Measurements from ENCODE around the gene CEP170. TPM values are rescaled to one million over a fixed set of nuclear protein-coding genes. Genes with fewer than 3 reads are reported as not detected.
"Not testable (repeated sequence)": the region's sequence is repeated elsewhere in the genome, so short reads cannot be mapped to it uniquely, and the experiment has no call there.

CEP170 gene
- total RNA-seq, 1 donor from 2014 or later: 168 TPM

DNA sequence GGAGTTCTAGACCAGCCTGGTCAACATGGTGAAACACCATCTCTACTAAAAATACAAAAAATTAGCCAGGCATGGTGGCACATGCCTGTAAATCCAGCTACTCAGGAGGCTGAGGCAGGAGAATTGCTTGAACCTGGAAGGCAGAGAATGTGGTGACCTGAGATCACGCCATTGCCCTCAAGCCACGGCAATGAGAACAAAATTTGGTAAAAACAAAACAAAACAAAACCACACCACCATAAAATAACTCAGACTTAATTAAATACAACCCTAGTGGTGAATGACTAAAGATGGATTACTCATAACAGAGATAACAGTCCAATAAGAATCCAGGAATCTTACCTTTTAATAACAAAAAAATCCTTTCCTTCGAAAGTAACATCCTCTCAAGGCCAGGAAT is 167.7 kb downstream of the CEP170 start:
- H3K4me3 Mint-ChIP-seq (ENCODE audit: unreplicated experiment); H3K27ac Mint-ChIP-seq (ENCODE audit: unreplicated experiment); H3K4me1 Mint-ChIP-seq (ENCODE audit: unreplicated experiment); H3K9me3 Mint-ChIP-seq (ENCODE audit: unreplicated experiment); H3K36me3 Mint-ChIP-seq (ENCODE audit: low read depth, unreplicated experiment); DNase-seq (ENCODE audit: low spot score); H3K27me3 Mint-ChIP-seq (ENCODE audit: unreplicated experiment): not testable (repeated sequence)

Other genes with a start within 250 kb of the CEP170 start
- 41.9 TPM for gene SDCCAG8, start 760 bp upstream of the CEP170 start, total RNA-seq (ENCODE audit: unreplicated experiment)